HepG2 (cell line): ENCODE measurements around the gene KLHL33.

Source experiments
- PAX8 ChIP-seq: sonication (generic); formaldehyde crosslinking; IDR thresholded peaks from 2 replicates; pipeline ENCODE4 v1.8.0; 2022; ENCODE audit warnings: mild to moderate bottlenecking, missing genetic modification reagents, borderline replicate concordance
- TF ChIP-seq, protein P1 (sequence below): sonication (generic); formaldehyde crosslinking; IDR thresholded peaks from 2 replicates; pipeline ENCODE4 v1.5.0; 2020; ENCODE audit warnings: mild to moderate bottlenecking, missing genetic modification reagents, moderate library complexity

DNA sequence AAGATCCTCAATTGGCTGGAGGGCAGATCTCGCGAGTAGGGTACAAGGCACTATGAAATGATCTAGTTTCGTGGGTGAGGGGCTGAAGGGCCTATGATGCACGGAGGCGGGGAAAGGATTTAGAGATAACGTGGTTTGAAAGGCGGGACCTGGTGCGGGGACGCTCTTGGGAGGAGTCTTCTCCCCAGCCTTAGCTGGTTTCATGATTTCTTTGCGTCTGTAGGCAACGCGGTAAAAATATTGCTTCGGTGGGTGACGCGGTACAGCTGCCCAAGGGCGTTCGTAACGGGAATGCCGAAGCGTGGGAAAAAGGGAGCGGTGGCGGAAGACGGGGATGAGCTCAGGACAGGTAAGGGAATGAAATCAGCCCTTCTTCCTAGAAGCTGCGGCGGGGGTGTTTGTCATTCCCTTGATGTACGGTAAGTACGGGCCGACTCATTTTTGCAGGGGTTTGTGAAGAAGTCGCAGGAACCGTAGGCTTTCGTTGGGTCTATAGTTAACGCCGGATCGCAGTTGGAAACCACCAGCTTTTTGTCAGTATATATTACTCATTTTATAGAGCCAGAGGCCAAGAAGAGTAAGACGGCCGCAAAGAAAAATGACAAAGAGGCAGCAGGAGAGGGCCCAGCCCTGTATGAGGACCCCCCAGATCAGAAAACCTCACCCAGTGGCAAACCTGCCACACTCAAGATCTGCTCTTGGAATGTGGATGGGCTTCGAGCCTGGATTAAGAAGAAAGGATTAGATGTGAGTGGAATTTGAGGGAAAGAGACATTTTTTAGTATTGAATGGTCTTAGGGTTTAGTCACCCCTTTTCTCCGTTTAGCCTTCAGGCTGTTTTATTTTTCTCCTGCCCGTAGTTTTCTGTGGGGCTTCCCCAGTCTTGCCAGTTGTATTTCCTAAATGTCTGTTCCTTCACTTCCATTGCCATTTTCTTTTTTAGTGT lies 19.7 kb upstream of the KLHL33 start:
- TF ChIP-seq, protein P1, sequence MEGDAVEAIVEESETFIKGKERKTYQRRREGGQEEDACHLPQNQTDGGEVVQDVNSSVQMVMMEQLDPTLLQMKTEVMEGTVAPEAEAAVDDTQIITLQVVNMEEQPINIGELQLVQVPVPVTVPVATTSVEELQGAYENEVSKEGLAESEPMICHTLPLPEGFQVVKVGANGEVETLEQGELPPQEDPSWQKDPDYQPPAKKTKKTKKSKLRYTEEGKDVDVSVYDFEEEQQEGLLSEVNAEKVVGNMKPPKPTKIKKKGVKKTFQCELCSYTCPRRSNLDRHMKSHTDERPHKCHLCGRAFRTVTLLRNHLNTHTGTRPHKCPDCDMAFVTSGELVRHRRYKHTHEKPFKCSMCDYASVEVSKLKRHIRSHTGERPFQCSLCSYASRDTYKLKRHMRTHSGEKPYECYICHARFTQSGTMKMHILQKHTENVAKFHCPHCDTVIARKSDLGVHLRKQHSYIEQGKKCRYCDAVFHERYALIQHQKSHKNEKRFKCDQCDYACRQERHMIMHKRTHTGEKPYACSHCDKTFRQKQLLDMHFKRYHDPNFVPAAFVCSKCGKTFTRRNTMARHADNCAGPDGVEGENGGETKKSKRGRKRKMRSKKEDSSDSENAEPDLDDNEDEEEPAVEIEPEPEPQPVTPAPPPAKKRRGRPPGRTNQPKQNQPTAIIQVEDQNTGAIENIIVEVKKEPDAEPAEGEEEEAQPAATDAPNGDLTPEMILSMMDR (CRISPR knock-in tag): no peak
- TF ChIP-seq PAX8 (CRISPR knock-in tag): no peak
